HL-60 (cell line): ENCODE measurements around the gene GAB2.

Source experiments
- CTCF ChIP-seq: IDR thresholded peaks from one replicate; pipeline ENCODE4 v1.5.1; 2011; ENCODE audit warnings: low read length, control low read depth, inconsistent platforms; ENCODE audit not compliant: insufficient read depth
- GABPA ChIP-seq: IDR thresholded peaks from 2 replicates; pipeline ENCODE4 v1.6.1; 2012; ENCODE audit warnings: low read depth
- POLR2AphosphoS5 ChIP-seq: IDR thresholded peaks from 2 replicates; pipeline ENCODE4 v1.6.1; 2012; ENCODE audit warnings: low read depth
- REST ChIP-seq: IDR thresholded peaks from 2 replicates; pipeline ENCODE4 v1.6.1; 2012; ENCODE audit warnings: low read depth; ENCODE audit not compliant: insufficient replicate concordance
- SPI1 ChIP-seq: IDR thresholded peaks from 2 replicates; pipeline ENCODE4 v1.6.1; 2012; ENCODE audit warnings: low read depth, mild to moderate bottlenecking, borderline replicate concordance

GRCh38 chr11:78217650-78218541 lies 199.7 kb downstream of the GAB2 start:
- TF ChIP-seq REST (no peak), POLR2AphosphoS5 (no peak), CTCF (no peak), GABPA (no peak), SPI1 (no peak)
